Cerebellar nuclear complex (tissue), 1 donor: ENCODE data around the gene SLC13A3.

Experiments
- DNase-seq, 2 experiments: peaks; one replicate each; lab custom pipeline; 2025; lab: John Stamatoyannopoulos, UW

SLC13A3 gene

GRCh38 chr20:46635514-46636136 is 15.6 kb downstream of the SLC13A3 start:
- DNase-seq = no peak

- DNase-seq = no peak
Observed at GRCh38 chr20:46634528-46634927, 16.7 kb downstream of the SLC13A3 start.

- no peak for DNase-seq
Observed at GRCh38 chr20:46631874-46632446, 19.3 kb downstream of the SLC13A3 start.

GRCh38 chr20:46631212-46631869 is 19.9 kb downstream of the SLC13A3 start:
- no peak for DNase-seq

DNA sequence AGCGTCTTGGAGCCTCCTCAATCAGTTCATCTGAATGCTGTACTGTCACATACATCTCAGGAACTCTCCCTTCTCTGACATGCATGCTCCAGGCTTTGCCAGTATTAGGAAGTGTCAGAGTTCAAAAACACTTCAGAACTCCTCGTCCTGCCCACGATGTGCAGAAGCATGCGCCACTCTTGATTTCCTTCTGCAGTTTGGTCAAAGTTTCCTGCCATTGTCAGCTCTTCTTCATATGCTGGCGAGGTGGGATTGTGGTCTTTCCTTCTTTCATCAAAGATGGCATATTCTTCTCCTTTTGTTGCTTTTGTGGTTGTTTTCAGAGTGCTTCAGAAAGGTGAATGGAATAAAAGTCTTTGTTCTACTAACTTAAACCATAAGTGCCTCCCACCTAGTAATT is 21.0 kb downstream of the SLC13A3 start:
- no peak for DNase-seq

- DNase-seq = no peak
Observed at GRCh38 chr20:46629341-46629740, 21.9 kb downstream of the SLC13A3 start.

DNA sequence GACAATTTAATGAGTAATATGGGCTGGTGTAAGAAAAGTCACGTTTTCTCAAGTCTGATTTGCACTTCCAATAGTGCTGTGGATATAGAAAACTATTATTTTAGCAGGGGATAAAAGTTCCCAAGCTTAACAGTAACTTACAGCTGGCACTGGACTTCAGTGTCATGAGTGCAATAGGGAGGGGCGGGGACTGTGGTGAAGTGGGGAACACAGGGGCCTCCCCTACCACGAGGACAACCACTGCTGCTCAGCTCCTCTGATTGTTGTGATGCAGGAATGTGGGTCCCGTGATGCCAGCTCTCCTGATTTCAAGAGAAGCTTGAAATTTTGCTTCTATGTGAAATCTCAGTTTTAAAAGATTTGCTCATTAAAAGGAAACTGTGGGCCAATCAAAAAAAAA is 24.0 kb downstream of the SLC13A3 start:
- DNase-seq = no peak

- DNase-seq = no peak
Observed at GRCh38 chr20:46626758-46627157, 24.5 kb downstream of the SLC13A3 start.

- no peak for DNase-seq
Observed at GRCh38 chr20:46625875-46626373, 25.3 kb downstream of the SLC13A3 start.

DNA sequence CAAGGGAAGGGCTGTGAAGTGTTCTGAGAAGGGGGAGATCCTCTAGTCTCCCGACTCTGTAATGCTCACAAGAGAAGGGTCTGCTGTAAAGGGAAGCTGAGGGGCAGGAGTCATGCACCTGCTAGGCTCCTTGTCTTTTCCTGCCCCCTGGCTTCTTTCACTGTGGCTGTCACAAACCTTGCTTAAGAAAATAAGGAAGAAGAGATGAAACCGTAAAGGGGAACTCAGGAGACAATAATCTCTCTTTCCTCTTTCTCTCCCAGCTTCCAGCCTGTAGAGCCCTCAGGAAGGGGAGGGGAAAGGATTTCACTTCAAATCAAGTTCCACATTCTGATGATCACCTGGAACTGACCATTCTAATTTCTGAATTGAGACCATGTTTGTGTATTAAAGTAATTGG is 26.3 kb downstream of the SLC13A3 start:
- DNase-seq = no peak

DNA sequence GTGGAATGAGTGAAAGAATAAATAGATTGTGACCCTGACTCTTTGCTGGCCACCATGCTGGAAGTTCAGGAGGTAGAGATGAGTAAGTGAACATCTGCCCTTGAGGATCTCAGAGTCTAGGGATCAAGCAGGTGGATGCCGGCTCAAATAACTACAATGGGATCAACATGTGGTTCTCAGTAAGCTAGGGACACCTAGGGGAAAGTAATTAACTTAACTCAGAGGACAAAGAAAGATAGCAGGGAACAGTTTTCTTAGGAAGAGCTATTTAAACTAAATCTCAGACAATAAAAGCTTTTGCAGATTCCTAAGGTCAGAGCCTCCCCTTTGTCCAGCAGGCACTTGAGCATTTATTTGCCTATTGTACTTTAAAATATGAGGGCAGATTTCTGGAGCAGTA is 29.1 kb downstream of the SLC13A3 start:
- no peak for DNase-seq

- DNase-seq = no peak
Observed at GRCh38 chr20:46621492-46621891, 29.8 kb downstream of the SLC13A3 start.

- DNase-seq = no peak
Observed at GRCh38 chr20:46619445-46619844, 31.8 kb downstream of the SLC13A3 start.

GRCh38 chr20:46618316-46619100 is 32.8 kb downstream of the SLC13A3 start:
- DNase-seq = no peak

GRCh38 chr20:46614503-46614902 is 36.8 kb downstream of the SLC13A3 start:
- no peak for DNase-seq

DNA sequence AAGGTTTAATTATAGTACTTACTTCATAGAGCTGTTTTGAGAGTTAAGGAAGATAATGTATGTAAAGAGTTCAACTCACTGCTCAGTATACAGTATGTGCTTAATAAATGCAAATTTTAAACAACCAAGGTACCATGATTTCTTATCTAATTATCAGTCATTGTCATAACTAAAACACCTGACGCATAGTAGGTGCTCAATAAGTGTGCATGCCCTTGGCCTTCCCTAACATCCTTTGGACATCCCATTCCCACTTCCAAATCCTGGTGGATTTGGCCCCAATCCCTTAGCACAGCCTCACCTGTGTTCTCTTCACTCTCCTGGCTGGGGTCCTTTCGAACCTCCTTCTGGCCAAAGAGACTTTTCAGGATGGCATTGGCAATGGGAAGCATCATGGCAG is 41.1 kb downstream of the SLC13A3 start:
- no peak for DNase-seq

- no peak for DNase-seq
Observed at GRCh38 chr20:46609043-46609442, 42.2 kb downstream of the SLC13A3 start.

DNA sequence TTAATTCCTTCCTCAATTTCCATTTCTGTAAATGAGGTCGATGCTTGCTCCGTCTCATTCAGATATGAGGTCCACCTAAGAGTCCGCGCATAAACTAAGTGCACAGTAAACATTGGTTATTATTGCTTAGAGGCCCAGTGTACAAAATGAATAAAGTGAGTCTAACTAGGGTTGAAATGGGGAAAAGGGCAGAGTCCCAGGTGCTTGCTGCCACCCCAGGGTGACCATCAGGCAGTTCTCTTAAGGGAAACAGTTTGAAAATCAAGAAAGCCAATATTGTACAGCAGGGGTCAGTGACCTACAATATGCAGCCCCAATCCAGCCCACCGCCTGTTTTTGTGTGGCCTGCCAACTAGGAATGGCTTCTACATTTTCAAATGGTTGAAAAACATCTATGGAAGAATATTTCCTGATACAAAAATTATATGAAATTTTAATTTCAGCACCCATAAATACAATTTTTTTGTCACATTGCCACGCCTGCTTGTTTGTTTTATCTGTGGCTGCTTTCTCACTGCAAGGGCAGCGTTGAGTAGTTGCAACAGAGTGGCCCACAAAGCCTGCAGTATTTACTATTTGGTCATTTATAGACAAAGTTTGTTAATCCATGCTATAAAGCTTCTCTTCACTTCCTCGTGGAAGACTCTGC is 43.3 kb downstream of the SLC13A3 start:
- DNase-seq = no peak

DNA sequence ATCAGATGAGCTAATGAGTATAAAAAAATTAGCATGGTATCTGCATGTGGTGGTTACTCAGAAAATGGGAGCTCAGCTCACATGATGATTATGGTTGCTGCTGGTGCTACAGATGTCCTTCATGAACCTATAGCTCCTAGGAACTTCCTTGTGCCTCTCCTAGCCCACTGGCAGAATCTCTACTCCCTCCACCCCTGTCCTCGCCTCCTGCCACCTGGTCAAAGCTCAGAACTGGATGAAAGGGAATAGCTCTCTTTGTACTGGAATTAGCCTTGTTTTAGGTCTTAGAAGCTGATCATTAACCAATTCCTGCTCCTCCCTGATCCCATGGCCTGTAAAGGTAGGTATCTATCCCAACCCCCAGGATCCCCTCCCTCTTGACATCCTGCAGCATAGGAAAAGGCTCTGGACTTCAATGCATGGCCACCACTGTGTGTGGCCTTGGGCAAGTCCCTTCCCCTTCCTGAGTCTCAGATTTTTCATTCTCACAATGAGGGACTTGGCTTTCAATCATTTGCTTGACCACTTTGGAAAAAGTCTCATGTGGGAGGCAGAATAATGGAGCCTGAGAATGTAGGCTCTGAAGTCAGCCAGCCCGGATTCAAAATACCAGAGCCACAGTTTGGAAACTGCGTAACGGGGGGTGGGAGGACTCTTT is 43.9 kb downstream of the SLC13A3 start:
- no peak for DNase-seq

- DNase-seq = no peak
Observed at GRCh38 chr20:46606817-46607190, 44.5 kb downstream of the SLC13A3 start.

- DNase-seq = no peak
Observed at GRCh38 chr20:46605978-46606816, 45.1 kb downstream of the SLC13A3 start.
